ENCODE data around the gene G6PC2. TPM values are rescaled to one million over a fixed set of nuclear protein-coding genes. Genes with fewer than 3 reads are reported as not detected.
"Not testable (repeated sequence)": the region's sequence is repeated elsewhere in the genome, so short reads cannot be mapped to it uniquely, and the experiment has no call there.

The G6PC2 gene
- total and polyA plus RNA-seq, 2 experiments from 2014 or later, result not detected

GRCh38 chr2:168855601-168856000 lies 45.5 kb upstream of the G6PC2 start:
- no peak overlapping the region for H3K4me3 ChIP-seq
- no peak for TF ChIP-seq CTCF (IDR thresholded peaks at IDR 0.05; ENCODE audit: low read depth, low read length)
- H3K4me1 ChIP-seq (ENCODE audit: low read depth), result peaks cover 12% of the 10 kb centered on the region
- no peaks in the 10 kb centered on the region for H3K9me3 ChIP-seq (ENCODE audit: low read depth)
- H3K36me3 ChIP-seq, result no peaks in the 10 kb centered on the region
- no peak for DNase-seq (ENCODE audit: low read depth in 1 of 2, low spot score in 1 of 2)
- H3K27me3 ChIP-seq, result no peaks in the 10 kb centered on the region
- no peak overlapping the region for H3K27ac ChIP-seq

DNA sequence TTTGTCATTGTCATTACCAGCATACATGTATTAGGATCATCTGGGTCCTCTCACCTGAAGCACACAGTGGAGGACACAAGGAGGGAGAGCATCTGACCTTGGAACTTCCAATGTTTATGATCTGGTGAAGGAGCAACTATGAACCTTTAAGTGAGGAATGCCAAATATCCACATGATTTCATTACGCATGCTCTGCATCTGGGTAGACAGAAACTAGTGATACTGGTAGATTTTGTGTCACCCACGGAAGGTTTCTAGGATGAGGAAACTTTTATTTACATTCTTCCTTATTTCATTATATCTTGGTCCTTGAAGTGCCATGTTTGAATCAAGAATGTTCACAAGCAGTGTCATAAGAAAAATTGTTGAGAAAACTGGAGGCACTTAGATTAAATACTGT lies 42.9 kb upstream of the G6PC2 start:
- Histone ChIP-seq H3K27me3 (no peaks in the 10 kb centered on the region), H3K4me1 (ENCODE audit: low read depth) (peaks cover 12% of the 10 kb centered on the region), H3K9me3 (ENCODE audit: low read depth) (no peaks in the 10 kb centered on the region), H3K4me3 (no peak overlapping the region), H3K27ac (no peak overlapping the region), H3K36me3 (no peaks in the 10 kb centered on the region)
- no peak for DNase-seq (ENCODE audit: low read depth in 1 of 2, low spot score in 1 of 2)
- no peak for TF ChIP-seq CTCF (IDR thresholded peaks at IDR 0.05; ENCODE audit: low read depth, low read length)

- H3K27me3 ChIP-seq; H3K36me3 ChIP-seq; H3K4me3 ChIP-seq; H3K4me1 ChIP-seq (ENCODE audit: low read depth); DNase-seq (ENCODE audit: low read depth in 1 of 2, low spot score in 1 of 2); H3K27ac ChIP-seq; H3K9me3 ChIP-seq (ENCODE audit: low read depth): not testable (repeated sequence)
These were observed 33.9 kb upstream of the G6PC2 start for GRCh38 chr2:168867164-168867563.

- not testable (repeated sequence) for H3K4me3 ChIP-seq; DNase-seq (ENCODE audit: low read depth in 1 of 2, low spot score in 1 of 2)
These were observed 30.7 kb upstream of the G6PC2 start for GRCh38 chr2:168870369-168870768.

DNA sequence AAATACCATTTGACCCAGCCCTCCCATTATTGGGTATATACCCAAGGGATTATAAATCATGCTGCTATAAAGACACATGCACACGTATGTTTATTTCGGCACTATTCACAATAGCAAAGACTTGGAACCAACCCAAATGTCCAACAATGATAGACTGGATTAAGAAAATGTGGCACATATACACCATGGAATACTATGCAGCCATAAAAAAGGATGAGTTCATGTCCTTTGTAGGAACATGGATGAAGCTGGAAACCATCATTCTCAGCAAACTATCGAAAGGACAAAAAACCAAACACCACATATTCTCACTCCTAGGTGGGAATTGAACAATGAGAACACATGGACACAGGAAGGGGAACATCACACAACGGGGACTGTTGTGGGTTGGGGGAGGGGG lies 30.3 kb upstream of the G6PC2 start:
- H3K27ac ChIP-seq; H3K36me3 ChIP-seq; H3K9me3 ChIP-seq (ENCODE audit: low read depth); H3K27me3 ChIP-seq; H3K4me3 ChIP-seq; DNase-seq (ENCODE audit: low read depth in 1 of 2, low spot score in 1 of 2); H3K4me1 ChIP-seq (ENCODE audit: low read depth): not testable (repeated sequence)

More at GRCh38 chr2:168870369-168870768, 30.7 kb upstream of the G6PC2 start:
- H3K27ac ChIP-seq; H3K4me1 ChIP-seq (ENCODE audit: low read depth); H3K27me3 ChIP-seq; H3K9me3 ChIP-seq (ENCODE audit: low read depth); H3K36me3 ChIP-seq: not testable (repeated sequence)

DNA sequence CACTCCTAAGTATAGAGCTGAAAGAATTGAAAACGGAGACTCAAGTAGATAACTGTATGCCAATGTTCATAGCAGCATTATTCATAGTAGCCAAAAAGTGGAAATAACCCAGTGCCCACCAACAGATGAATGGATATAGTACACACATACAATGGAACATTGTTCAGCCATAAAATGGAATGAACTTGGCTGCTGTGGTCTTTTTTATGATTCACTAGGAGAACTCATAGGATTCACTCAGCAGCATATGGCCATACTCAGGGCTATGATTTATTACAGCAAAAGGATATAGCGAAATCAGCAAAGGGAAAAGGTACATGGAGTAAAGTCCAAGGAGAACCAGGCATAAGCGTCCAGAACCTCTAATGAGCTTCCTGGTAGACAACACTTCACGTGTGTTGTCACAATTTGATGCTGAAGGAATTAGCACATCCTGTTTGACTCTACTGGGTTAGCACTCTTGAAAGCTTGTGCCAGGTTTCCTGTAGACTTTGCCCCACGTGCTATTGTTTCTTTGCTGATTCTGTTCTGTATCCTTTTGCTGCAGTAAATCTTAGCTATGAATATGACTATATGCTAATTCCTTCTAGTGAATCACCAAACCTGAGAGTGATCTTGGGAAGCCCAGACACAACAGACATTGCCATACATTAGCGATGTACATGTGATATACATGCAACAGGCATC lies 26.6 kb upstream of the G6PC2 start:
- DNase-seq (ENCODE audit: low read depth in 1 of 2, low spot score in 1 of 2), result no peak
- H3K4me1 ChIP-seq (ENCODE audit: low read depth), result no peaks in the 10 kb centered on the region
- no peak for TF ChIP-seq CTCF (IDR thresholded peaks at IDR 0.05; ENCODE audit: low read depth, low read length)

GRCh38 chr2:168882163-168882562 lies 18.9 kb upstream of the G6PC2 start:
- H3K27me3 ChIP-seq; H3K9me3 ChIP-seq (ENCODE audit: low read depth); H3K4me1 ChIP-seq (ENCODE audit: low read depth); H3K36me3 ChIP-seq; H3K4me3 ChIP-seq; H3K27ac ChIP-seq; DNase-seq (ENCODE audit: low read depth in 1 of 2, low spot score in 1 of 2): not testable (repeated sequence)

More for the DNA sequence above, 26.6 kb upstream of the G6PC2 start:
- no peak overlapping the region for H3K4me3 ChIP-seq
- H3K36me3 ChIP-seq, result peaks cover 4% of the 10 kb centered on the region
- no peaks in the 10 kb centered on the region for H3K9me3 ChIP-seq (ENCODE audit: low read depth)
- no peak overlapping the region for H3K27ac ChIP-seq
- H3K27me3 ChIP-seq, result no peaks in the 10 kb centered on the region

DNA sequence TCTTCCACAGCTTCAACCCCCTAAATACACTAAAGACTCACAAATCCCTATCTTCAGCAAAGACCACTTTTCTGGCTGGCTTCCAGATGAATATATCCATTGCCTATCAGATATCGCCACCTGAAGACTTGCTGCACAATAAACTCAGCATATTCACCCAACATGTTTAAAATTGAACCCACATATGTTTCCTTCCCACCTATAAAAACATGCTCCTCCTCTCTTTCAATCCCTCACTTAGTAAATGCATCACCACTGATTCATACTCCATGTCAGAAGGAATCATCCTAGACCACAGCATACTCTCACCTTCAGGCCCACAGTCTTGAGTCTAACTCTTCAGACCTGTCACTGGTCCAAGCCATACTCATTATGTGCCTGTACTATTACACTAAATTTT lies 16.1 kb upstream of the G6PC2 start:
- Histone ChIP-seq H3K9me3 (ENCODE audit: low read depth) (no peaks in the 10 kb centered on the region), H3K27ac (no peak overlapping the region), H3K4me3 (no peak overlapping the region), H3K36me3 (no peaks in the 10 kb centered on the region), H3K27me3 (no peaks in the 10 kb centered on the region), H3K4me1 (ENCODE audit: low read depth) (no peaks in the 10 kb centered on the region)
- TF ChIP-seq CTCF (IDR thresholded peaks at IDR 0.05; ENCODE audit: low read depth, low read length), result no peak
- DNase-seq (ENCODE audit: low read depth in 1 of 2, low spot score in 1 of 2), result no peak

Data from cardiac muscle cell (in vitro differentiated cells and primary cell).